ENCODE data around the gene BATF2.

DNA sequence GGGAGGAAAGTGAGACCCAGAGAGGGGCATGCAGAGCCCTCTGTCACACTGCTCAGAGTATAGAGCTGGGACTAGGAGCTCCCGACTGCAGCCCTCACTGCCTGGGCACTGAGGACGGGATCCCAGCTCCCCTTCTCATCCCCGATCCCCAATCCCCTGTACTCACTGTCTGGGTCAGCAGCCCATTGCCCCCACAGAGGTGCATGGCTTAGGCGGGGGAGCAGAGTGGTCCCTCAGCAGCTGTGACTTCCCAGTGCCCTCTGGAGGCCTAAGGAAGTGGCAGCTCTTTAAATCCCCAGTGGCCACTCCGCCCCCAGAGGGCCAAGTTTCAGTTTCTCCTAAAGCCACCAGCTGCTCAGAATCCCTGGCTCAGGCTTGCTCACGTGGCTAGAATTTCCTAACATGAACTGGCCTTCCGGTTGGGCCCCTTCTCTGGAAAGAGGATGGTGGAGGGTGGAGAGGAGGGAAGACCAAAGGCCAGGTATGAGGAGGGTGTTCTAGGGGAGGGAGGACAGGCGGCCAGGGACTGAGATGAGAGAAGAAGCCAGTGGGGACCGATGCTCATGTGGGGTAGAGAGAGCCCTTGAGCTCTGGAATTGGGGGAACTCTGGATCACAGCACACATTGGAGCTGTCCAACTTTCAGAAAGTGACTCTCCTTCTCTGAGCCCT, at the start of gene BATF2:
- TF ChIP-seq, protein P1, sequence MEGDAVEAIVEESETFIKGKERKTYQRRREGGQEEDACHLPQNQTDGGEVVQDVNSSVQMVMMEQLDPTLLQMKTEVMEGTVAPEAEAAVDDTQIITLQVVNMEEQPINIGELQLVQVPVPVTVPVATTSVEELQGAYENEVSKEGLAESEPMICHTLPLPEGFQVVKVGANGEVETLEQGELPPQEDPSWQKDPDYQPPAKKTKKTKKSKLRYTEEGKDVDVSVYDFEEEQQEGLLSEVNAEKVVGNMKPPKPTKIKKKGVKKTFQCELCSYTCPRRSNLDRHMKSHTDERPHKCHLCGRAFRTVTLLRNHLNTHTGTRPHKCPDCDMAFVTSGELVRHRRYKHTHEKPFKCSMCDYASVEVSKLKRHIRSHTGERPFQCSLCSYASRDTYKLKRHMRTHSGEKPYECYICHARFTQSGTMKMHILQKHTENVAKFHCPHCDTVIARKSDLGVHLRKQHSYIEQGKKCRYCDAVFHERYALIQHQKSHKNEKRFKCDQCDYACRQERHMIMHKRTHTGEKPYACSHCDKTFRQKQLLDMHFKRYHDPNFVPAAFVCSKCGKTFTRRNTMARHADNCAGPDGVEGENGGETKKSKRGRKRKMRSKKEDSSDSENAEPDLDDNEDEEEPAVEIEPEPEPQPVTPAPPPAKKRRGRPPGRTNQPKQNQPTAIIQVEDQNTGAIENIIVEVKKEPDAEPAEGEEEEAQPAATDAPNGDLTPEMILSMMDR (conservative IDR thresholded peaks at IDR 0.05): peak; percentile 64; the same call in 1 of the 2 replicates
- no peak for TF ChIP-seq EZH2 (IDR thresholded peaks at IDR 0.05; ENCODE audit: low read depth)

Measured in PC-9 (cell line).